Measurements from ENCODE around the gene GAS5. TPM values are rescaled to one million over a fixed set of nuclear protein-coding genes. Genes with fewer than 3 reads are reported as not detected.

The GAS5 gene
- total and polyA plus RNA-seq, 9 of the 15 experiments (the other 6 are each of a cell fraction or from before 2014, with no cell fraction given) = 565 to 1,860 (median 1,006) TPM

DNA sequence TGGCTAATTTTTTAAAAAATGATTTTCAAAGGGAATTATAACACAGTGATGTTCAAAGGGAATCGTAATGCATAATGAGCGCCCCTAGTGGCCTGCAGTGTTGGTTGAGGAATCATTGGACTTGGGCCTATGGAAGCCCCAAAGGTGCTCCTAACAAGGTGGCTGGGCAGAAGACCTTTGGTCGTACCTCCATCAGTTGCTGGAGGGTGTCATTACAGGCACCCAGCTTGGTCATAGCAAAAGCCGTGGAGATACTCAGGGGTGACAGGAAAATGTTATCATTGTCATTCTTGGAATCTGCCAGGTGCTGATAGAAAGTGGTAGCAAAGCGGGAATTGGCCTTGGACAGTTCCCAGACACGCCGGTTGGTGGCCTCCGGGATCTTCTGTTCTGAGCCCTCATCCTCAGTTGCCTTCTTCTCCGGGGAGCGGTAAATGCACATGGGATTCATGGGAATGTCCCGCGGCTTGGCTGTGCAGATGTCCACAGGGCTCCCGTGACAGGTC is 46.6 kb upstream of the GAS5 start (continued):
- TF ChIP-seq, protein P1, sequence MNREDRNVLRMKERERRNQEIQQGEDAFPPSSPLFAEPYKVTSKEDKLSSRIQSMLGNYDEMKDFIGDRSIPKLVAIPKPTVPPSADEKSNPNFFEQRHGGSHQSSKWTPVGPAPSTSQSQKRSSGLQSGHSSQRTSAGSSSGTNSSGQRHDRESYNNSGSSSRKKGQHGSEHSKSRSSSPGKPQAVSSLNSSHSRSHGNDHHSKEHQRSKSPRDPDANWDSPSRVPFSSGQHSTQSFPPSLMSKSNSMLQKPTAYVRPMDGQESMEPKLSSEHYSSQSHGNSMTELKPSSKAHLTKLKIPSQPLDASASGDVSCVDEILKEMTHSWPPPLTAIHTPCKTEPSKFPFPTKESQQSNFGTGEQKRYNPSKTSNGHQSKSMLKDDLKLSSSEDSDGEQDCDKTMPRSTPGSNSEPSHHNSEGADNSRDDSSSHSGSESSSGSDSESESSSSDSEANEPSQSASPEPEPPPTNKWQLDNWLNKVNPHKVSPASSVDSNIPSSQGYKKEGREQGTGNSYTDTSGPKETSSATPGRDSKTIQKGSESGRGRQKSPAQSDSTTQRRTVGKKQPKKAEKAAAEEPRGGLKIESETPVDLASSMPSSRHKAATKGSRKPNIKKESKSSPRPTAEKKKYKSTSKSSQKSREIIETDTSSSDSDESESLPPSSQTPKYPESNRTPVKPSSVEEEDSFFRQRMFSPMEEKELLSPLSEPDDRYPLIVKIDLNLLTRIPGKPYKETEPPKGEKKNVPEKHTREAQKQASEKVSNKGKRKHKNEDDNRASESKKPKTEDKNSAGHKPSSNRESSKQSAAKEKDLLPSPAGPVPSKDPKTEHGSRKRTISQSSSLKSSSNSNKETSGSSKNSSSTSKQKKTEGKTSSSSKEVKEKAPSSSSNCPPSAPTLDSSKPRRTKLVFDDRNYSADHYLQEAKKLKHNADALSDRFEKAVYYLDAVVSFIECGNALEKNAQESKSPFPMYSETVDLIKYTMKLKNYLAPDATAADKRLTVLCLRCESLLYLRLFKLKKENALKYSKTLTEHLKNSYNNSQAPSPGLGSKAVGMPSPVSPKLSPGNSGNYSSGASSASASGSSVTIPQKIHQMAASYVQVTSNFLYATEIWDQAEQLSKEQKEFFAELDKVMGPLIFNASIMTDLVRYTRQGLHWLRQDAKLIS (CRISPR knock-in tag; IDR thresholded peaks at IDR 0.05) = no peak
- TF ChIP-seq, protein P2, sequence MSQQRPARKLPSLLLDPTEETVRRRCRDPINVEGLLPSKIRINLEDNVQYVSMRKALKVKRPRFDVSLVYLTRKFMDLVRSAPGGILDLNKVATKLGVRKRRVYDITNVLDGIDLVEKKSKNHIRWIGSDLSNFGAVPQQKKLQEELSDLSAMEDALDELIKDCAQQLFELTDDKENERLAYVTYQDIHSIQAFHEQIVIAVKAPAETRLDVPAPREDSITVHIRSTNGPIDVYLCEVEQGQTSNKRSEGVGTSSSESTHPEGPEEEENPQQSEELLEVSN (IDR thresholded peaks at IDR 0.05; ENCODE audit: borderline replicate concordance in 1 of 2, extremely low read depth in 1 of 2, insufficient read depth in 1 of 2, insufficient read length in 1 of 2, low read depth in 1 of 2, low read length in 1 of 2, poor library complexity in 1 of 2, severe bottlenecking in 1 of 2) = peak in 1 of 2 experiments; percentile 19
- TF ChIP-seq RCOR1 (IDR thresholded peaks at IDR 0.05; ENCODE audit: borderline replicate concordance in 1 of 2, low read depth in 2 of 2, low read length in 2 of 2) (0 out of 4 replicates have a peak, but pooled peaks of 1 of the 2 experiments have one; percentile 49), SIRT6 (IDR thresholded peaks at IDR 0.05; ENCODE audit: low read depth, low read length) (no peak)
- TF ChIP-seq, protein P3, sequence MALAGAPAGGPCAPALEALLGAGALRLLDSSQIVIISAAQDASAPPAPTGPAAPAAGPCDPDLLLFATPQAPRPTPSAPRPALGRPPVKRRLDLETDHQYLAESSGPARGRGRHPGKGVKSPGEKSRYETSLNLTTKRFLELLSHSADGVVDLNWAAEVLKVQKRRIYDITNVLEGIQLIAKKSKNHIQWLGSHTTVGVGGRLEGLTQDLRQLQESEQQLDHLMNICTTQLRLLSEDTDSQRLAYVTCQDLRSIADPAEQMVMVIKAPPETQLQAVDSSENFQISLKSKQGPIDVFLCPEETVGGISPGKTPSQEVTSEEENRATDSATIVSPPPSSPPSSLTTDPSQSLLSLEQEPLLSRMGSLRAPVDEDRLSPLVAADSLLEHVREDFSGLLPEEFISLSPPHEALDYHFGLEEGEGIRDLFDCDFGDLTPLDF (CRISPR knock-in tag; IDR thresholded peaks at IDR 0.05) = 0 out of 2 replicates have a peak, but pooled peaks have one; percentile 43
